Measurements from ENCODE around the gene RALGPS1. TPM values are rescaled to one million over a fixed set of nuclear protein-coding genes. Genes with fewer than 3 reads are reported as not detected.

RALGPS1 gene
- total RNA-seq, 1 experiment from 2014 or later: 0.57 TPM

DNA sequence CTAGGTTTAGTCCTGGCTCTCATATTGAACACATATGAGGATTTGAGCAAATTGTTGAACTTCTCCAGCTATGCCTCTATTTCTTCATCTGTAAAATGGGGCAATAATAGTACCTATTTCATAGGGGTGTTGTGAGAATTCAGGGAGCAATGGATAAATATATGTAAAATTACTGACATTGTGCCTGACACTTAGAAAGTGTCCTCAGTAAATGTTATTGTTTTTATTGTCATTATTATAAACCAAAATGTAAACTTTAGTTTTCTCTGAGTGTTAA is 106.2 kb downstream of the RALGPS1 start:
- no peak for DNase-seq (ENCODE audit: low read depth)

DNA sequence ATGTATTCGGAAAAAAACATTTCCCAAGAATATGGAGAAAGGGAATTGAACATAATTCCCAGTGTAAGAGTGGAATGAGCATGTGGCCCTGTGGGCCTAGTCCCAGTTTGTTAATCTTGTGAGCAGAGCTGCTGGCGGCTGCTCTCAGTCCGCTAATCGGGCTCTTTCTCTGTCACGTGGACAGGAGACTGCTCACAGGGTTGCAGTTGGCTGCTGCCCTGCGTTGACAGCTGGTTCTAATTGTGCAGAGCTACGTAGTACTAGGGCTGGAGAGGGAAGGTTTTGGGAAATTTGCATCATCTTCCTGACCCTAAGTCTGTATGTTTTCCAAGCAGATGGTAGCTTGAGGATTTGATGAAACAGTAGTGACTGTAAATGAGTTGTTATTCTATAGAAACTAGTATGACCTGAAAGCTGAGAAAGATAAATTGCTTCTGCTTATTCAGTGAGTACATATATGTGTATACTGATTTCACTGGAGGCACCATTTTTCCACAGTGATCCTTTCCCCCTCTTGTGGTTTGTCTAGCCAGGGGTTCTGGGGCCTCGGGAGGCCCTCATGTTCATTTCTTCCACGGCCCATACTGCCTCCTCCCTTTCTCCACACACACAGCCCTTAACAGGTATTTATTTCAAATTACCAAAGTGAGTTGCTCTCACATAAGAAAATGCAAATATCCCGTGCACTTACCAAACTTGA is 107.2 kb downstream of the RALGPS1 start:
- DNase-seq (ENCODE audit: low read depth): peak; percentile 32

DNA sequence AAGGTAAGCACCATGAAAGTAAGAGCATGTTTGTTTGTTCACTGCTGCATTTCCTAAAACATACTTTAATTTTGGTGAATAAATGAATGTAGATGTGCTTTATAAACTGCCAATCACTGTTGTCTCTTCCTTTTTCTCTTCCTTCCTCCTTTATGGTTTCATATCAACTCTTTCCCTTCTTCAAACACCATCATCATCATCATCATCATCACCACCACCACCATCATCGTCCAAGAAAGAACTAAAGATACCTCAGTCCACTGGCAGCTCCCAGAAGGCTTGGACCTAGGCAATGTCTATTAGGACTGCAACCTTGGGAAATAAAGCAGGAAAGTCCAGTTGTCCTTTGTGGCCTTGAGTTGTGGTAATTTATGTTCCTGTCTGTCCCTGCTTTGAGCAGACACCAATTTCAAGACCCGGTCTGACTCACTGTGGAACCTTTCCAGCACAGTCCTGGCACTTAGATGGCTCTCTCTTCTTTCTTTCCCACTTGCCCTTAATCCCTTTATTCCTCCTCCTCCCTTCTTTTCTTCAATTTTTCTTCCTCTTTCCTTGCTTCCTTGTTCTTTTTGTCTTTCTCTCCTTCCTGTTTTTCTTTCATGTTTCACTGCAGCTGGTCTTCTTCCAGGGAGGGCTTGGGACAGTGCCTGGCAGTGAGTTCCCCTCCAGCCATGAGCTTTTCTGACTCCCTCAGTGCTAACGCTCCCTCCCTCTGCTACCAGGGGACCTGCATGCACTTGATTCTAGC is 108.5 kb downstream of the RALGPS1 start:
- no peak for DNase-seq (ENCODE audit: low read depth)

DNA sequence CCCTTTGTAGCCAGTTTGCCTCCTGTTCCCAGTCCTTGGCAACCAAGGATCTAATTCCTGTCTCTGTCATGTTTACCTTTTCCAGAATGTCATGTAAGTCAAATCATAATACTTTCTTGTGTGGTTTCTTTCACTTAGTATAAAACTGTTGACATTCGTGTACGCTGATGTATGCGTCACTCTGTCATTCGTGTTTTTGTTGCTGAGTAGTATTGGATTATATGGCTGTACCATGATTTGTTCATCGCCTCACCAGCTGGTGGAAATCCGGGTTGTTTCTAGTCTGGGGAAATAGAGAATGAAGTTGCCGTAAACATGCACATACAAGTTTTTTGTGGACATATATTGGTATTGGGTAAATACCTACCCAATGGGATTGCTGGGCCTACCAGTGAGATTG is 110.5 kb downstream of the RALGPS1 start:
- DNase-seq (ENCODE audit: low read depth): no peak

DNA sequence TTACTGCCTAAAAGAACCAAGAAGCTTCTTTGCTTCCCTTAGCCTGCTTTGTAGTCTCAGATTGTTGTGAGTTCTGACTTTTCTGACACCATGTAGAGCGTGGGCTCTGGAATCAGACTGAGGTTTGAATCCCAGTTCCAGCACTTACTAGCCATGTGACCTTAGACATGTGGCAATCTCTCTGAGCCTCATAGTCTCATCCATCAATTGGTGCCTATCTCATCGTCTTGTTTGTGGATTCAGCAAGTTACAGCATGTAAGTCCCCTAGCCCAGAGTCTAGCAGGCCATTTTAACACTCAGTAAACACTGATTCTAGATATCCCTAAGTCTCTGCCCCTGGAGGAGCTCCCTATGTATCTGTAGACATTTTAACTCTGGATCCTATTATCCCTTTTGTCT is 113.1 kb downstream of the RALGPS1 start:
- no peak for DNase-seq (ENCODE audit: low read depth)

DNA sequence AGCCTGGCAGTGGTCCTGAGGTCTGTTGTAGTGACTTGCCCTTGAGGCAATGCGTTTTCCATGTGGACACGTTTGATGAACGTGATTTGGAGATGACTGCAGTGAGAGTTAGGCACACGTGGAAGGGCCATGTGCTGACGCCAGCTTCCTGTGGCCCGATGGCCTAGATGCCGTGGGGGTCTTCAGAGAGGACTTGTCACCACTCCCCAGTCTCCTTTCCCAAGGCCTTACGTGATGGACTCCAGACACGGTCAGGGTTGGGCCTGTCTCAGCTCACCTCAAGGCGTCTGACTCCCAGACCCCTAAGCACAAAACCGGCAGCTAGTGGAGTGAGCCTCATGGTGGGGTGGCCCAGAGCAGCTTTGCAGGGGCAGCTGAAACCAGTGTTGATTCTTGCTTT is 115.0 kb downstream of the RALGPS1 start:
- DNase-seq (ENCODE audit: low read depth): no peak

DNA sequence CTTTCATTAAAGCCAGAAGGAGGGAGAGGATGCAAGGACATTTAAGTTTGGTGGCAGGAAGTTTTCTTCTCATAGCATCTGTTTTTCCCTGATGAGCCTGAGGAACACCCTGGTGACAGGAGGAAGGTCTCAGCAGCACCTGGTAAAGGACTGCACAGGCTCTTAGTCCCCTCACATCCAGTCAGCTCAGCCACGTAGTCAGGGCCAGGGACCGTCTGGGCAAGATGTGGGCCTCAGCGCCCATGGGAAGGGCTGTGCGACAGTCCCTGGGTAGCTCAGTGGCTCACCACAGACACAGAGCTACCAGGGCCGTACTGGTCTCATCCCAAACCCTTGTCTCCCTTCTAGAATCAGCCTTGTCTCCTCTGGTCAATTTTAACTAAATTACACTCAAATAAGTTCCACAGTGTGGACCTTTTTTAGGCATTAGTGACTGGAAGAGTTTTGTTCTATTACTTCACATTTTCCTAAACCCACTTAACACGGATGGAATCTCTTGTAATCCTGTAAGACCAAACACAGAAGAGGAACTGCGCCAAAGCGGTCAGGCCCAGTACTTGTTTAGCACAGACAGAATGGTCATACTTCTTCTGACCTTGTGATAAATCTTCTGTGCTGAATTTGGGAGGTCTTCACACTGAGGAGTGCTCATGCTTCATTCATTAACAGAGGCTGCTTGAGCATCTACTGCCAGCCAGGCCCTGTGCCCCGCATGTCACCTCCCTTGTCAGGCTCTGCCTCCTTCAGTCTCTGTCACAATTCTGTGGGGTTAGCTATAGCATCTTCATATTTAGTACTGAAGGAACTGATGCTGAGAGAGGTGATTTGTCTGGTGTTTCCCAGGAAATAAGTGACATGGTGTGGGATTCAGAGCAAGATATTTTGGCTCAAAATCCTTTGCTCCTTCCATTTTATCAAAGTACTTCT is 116.5 kb downstream of the RALGPS1 start:
- DNase-seq (ENCODE audit: low read depth): no peak

DNA sequence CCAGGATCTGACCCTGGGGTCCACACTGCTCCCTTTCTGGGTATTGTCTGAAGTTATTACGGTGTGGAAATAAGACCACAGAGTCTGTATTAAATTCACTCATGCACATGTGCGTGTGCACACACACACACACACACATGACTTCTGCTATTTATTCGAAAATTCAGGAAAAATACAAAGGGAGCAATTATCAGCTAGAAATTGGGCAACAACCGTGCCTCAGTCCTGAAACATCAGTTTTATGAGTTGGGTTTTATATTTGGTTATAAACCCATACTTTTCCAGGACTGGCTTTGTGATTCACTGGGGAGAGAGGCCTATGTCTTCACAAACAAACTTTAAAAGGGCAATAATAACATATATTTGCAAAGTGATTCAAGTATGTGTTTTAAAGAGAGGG is 117.7 kb downstream of the RALGPS1 start:
- no peak for DNase-seq (ENCODE audit: low read depth)

DNA sequence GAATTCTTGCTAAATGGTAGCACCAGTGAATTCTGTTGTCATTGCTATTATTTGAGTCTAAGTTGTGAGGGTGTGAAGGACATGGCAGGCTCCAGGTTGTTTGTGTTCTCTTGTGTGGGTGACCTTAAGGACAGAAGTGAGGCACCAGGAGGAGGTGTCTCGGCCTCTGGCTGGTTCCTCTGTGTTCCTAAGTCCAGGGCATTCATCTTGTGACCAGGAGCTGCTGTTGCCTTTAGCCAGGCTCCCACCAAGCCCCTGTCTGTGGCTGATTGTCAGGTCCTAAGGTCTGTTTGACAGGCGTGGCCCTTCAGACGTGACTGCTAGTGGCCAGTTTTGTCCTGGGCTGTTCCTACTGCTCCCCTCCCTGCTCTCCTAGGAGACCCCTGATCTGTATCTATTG is 118.5 kb downstream of the RALGPS1 start:
- DNase-seq (ENCODE audit: low read depth): no peak

DNA sequence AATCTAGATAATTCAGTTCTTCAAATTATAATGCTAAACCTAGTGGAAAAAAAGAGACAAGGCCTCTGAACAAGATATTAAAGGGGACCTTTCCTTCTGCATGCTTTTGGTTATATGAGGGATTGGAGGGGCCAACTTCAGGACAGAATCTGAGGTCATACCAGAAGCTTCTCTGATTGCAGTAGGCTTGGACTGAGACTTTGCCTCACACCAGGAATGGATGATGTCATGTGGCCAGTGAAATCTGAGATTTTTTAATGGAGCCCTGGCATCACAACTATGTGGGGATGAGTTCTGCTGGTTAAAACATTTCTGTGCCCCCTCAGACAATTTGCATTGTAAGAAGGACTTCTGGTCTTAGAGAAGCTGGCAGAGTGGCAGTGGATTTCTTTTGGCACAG is 119.2 kb downstream of the RALGPS1 start:
- DNase-seq (ENCODE audit: low read depth): peak; percentile 25

DNA sequence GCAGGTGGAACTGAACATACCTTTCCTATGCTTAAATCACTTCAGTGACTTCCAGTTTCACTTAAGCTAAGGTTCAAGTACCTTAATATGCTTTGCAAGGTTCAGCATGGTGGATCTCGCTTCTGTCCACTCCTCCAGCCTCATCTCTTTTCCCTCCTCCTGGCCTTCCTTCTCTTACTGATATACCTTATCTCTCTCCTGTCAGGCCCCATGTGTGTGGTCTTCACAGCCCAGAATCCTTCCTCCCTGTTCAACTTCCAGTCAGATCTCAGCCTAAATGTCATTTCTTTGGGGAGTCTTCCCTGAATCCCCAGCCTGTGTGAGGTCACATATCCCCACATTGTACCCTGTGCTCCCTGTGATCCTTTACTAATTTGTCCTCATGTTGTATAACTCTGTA is 120.1 kb downstream of the RALGPS1 start:
- no peak for DNase-seq (ENCODE audit: low read depth)

DNA sequence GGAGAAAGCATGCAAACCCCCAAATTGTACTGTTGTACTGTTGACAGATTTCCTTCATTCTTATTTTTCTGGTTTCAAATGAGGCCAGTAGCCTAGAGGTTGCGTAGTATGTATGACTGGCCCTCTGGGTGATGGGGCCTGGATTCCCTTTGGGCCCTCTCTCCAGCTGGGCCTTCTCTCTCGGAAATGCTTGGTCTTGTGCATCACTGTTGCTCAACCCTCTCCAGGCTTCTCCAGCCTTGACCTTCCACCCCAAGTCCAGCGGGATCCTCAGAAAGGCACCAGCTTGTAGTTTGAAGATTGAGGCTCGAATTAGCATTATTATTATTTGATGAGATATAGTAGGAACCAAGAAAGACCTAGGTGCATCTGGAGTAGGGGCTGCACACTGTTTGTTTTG is 120.8 kb downstream of the RALGPS1 start:
- DNase-seq (ENCODE audit: low read depth): no peak

DNA sequence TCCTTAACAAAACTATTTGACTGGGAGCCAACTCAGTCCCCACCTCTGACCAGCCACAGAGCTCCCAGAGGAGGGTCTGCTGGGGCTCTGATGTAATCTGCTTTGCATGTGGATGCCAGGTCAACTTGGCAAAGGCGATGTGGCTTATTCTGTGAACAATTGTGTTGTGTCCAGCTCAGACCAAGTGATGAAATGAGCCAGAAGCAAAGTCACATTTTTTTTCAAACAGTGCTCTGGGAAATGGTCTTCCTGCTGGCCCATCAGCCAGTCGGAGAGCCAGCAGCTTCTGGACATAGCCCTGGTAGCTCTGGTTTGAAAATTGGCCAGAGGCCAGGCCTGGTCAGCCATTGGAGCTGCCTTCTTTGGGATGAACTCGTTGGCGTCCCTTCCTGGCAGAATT is 121.4 kb downstream of the RALGPS1 start:
- DNase-seq (ENCODE audit: low read depth): no peak

DNA sequence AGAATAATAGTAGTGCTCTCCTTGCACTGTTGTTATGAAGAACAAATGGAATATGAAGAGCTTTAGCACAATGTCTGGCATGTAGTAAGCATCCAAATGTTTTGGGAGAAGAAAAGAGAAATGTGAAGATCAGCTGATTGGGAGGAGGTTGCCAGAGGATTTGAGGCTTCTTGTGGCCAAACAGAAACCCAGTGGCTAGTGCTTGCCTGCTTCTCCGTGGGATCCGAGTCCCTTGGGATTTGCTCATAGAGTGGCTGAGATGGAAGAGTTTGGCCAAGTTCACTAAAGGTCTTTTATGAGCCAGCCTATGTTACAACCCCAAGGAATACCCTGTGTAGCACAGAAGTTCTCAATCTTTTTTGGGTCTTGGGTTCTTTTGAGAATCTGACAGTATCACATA is 121.9 kb downstream of the RALGPS1 start:
- no peak for DNase-seq (ENCODE audit: low read depth)

DNA sequence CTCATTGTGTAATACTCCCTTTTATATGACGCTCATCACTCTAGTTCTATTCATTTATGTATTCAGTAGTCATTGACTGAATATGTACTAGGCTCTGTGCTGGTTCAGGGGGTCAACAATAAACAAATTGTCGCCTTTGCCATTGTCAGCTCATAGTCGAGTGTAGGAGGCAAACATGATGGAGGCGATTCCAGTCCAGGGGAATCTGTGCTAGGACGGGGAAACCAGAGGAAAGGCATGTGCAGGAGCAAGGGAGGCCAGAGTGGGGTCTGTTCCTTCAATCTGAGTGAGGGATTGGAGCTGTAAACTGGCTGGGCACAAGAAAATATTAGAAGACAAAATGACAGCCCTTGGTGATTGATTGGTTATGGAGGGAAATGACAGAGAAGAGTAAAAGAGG is 123.9 kb downstream of the RALGPS1 start:
- DNase-seq (ENCODE audit: low read depth): no peak

DNA sequence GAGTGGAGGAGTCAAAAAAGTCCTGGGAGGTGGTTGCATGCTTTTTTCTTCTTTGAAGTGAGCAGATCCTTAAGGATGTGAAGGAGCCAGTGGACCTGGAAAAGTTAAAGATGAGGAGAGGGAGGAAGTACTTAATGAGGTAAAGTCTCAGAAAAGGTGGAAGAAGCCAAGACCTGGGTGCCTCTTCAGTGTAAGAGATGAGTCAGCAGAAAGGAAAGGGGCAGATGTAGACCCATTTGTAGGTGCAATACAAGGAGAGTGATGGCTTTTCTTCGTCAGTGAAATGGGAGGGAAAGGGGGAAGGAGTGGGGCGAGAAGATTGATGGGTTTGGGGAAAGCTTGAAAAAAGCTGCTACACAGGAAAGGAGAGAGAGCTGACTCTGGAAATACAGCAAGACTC is 124.9 kb downstream of the RALGPS1 start:
- DNase-seq (ENCODE audit: low read depth): no peak

DNA sequence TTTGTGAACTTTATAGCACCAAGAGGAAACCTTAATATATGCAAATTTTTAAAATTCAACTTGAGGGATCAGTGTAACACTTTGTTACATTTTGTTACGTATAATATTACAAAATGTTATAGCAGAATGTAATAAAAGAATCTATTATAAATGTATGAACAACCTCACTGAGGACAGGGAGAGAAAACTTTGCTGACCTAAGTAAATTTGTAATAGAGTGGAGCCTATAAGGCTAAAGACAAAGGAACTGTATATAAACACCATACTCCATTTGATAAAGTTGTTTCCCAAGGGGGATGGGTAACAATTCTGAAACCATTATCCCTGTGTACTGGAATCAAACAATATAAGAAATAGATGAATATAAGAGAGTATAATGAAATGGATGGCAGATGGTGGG is 130.6 kb downstream of the RALGPS1 start:
- DNase-seq (ENCODE audit: low read depth): no peak

DNA sequence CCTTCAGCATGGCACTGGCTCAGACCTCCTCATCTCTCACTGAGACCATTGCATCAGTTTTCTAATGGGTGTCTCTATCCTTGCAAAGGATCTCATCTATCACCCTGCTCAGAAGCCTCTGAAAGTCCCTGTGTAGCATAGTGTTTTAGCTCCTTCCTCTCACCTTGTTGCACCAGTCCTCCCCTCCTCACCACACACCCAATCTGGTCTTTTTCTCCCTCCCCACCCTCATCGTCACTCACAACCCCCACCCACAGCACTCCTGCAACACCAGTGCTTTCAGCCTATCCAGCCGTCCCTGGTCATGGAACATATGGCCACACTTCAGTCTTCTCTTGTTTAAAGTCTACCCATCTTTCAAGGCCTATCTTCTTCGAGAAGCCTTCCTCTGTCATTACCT is 133.4 kb downstream of the RALGPS1 start:
- DNase-seq (ENCODE audit: low read depth): no peak

DNA sequence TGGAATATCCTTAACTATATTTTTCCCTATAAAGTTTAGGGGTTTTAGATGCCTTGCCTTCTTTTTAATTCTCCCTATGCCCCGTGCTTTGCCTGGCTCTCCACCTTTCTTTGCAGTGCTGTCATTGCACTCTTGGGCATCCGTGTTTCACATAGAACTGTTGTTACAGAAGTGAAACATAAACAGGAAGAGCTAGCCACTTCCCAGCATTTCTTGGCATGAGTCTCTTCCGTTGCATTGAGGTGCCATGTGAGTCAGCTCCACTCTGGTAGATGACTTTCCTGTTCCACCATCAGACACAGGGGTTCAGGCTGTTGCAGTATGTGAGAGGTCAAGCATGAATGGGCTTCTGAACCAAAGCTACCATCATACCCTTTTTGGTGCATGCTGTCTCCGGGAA is 134.5 kb downstream of the RALGPS1 start:
- DNase-seq (ENCODE audit: low read depth): peak; percentile 94

DNA sequence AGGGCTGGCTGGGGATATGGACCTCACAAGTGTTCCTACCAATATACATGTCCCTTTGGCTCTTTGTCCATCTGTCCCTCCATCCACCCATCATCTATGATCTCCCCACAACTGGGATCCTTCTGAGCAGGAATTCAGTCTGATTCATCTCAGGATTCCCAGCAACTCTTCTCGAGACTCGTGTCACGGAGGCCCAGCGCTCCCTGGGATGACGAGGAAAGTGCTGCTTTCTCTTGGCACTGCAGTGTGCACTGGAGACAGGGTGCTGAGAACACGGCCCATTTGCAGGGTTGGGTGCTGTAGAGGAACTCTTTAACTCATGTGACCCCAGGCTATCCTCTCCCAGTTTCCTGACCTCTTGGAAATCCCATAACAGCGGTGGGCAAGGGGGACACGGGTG is 135.0 kb downstream of the RALGPS1 start:
- peak; percentile 13 for DNase-seq (ENCODE audit: low read depth)

DNA sequence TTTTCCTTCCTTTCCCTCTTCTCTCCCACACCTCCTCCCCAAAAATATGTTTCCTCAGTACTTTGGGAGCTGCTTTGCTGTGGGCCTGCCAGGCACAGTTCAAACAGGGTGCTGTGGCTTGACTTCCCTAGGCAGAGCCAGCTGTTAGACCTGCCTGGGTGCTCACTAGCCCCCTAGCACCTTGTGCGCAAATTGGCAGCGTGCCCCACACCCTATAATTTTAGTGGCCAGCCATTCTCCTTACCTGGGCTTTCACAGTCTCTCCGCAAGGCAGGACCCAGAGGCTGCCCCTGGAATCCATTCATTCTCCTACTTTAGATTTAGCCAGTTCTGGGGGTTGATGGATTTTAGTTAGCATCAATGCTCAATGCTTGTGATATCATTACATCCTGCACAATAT is 135.6 kb downstream of the RALGPS1 start:
- no peak for DNase-seq (ENCODE audit: low read depth)

DNA sequence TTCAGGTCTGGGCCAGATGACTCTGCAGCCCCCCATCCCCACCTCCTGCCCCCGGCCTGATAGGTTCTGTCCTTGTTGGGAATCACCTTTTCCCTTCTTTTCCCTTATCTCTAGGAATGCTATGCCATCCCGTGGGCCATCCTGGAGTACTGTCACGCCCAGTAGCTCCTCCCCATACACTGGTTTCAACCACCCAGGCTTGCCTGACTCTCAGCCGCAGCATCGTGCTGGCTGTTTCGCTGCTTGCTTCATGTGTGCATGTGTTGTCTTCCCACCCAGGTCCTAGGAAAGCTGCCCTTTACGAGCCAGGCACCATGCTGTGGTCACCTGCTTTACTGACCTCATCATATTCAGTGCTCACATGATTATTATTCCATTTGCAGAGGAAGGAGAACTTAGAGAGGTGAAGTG is 136.0 kb downstream of the RALGPS1 start:
- DNase-seq (ENCODE audit: low read depth): peak; percentile 14
